H1 (cell line): ENCODE data around the gene ADGRL4. TPM values are rescaled to one million over a fixed set of nuclear protein-coding genes. Genes with fewer than 3 reads are reported as not detected.

Experiments used
- CBX8 ChIP-seq: fragments of 300-800, 300-1000 bp; sonication (generic); IDR thresholded peaks from 2 replicates; pipeline ENCODE4 v1.7.1; 2016; ENCODE audit warnings: low read depth, low read length, borderline replicate concordance
- CHD1 ChIP-seq: IDR thresholded peaks from 2 replicates; pipeline ENCODE4 v1.6.1; 2012; ENCODE audit warnings: low read depth, low read length, improper control_type of control experiment
- CHD7 ChIP-seq: fragments of 300-600 bp; sonication (generic); IDR thresholded peaks from 2 replicates; pipeline ENCODE4 v1.7.1; 2012; ENCODE audit warnings: low read length, moderate library complexity, mild to moderate bottlenecking, inconsistent platforms; ENCODE audit not compliant: insufficient replicate concordance
- EZH2 ChIP-seq: fragments of 200-600 bp; sonication (generic); IDR thresholded peaks from 2 replicates; pipeline ENCODE4 v1.7.1; 2012; ENCODE audit warnings: low read depth, mild to moderate bottlenecking, moderate library complexity, low read length, inconsistent platforms; ENCODE audit not compliant: severe bottlenecking
- GTF2F1 ChIP-seq: IDR thresholded peaks from 2 replicates; pipeline ENCODE4 v1.6.1; 2012; ENCODE audit warnings: low read depth, low read length, improper control_type of control experiment, borderline replicate concordance
- SIRT6 ChIP-seq: IDR thresholded peaks from one replicate; pipeline ENCODE4 v1.7.1; 2012; ENCODE audit warnings: low read length, inconsistent platforms
- TEAD4 ChIP-seq: IDR thresholded peaks from 2 replicates; pipeline ENCODE4 v1.6.1; 2012; ENCODE audit warnings: low read depth, low read length, inconsistent platforms, mixed read lengths
- polyA plus RNA-seq, 7 experiments: library from polyadenylated mRNA; depleted of rRNA in 3 of 7; stranded (reverse) in 5 of 7; unstranded in 2 of 7; fragments of >200 nt in 5 of 7; fragments of 200-250 nt in 2 of 7; gene quantifications; 1 replicate in 5 of 7; 2 replicates in 1 of 7; 4 replicates in 1 of 7; pipeline versions ENCODE4 v1.2.1 to v1.2.3, GENCODE V29; 2011 to 2013; ENCODE audit warnings: missing spikeins in 2 of 7, mixed read lengths in 2 of 7
- total RNA-seq: library from RNA; stranded (reverse); fragmentation: NEBNext Ultra II Directional; extraction: Animal tissue kit (Norgen Biotek cat#: 25700); gene quantifications from 2 replicates; pipeline ENCODE4 v1.2.1, GENCODE V29; 2021

The ADGRL4 gene
- total and polyA plus RNA-seq, 2 of the 8 experiments (the other 6 are each of a cell fraction or from before 2014, with no cell fraction given) = 0.60 to 0.97 TPM

GRCh38 chr1:78958711-78959110 is 47.8 kb downstream of the ADGRL4 start (continued):
- TF ChIP-seq CHD7 (no peak), CBX8 (no peak), SIRT6 (no peak), GTF2F1 (no peak), TEAD4 (no peak), EZH2 (no peak), CHD1 (no peak)
